ENCODE results near the gene ZNF474.

ZNF474 gene

DNA sequence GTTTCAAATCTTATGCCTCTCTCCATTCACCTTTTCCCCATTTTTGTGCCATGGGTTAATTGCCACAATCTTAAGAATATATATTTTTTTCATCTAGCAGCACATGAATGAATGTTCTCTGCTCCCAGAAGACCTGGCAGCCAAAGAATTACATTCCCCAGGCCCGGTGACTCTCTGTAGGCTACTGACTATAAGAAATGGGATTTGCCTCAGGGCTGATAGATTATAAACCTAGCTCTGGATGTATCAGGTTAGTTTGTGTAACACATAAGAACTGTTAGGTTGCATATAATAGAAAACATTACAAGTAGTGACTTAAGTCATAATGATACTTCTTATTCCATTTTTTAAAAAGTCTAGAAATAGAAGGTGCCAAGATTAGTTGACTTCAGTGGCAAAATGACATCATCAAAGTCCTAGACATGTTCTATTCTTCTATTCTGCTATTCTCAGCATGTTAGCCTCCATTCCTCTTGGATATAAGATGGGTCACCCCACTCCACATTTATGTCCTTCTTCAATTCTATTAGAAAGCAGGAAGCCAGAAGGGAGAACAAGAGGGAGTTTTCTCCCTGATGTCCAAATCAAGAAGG lies 10.9 kb upstream of the ZNF474 start:
- DNase-seq (ENCODE audit: low spot score): no peak

DNA sequence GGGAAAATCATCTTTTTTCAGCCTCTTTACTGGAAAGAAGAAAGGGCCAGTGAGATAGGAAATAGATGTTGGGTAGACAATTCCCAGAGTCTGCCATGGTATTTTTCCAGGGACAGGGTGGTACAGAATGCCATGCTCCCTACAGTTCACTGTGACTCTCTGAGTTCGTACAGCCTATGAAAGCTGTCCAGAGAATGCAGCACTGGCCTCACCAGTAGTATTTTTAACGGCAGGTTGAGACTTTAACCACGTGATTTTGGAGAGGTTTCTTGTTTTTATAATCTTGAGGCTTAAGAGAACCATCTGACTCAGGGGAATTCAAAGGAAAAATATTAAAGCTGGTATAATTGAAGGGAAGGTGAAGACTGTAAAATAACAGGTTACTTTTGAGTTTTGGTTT lies 10.1 kb upstream of the ZNF474 start:
- no peak for DNase-seq (ENCODE audit: low spot score)

DNA sequence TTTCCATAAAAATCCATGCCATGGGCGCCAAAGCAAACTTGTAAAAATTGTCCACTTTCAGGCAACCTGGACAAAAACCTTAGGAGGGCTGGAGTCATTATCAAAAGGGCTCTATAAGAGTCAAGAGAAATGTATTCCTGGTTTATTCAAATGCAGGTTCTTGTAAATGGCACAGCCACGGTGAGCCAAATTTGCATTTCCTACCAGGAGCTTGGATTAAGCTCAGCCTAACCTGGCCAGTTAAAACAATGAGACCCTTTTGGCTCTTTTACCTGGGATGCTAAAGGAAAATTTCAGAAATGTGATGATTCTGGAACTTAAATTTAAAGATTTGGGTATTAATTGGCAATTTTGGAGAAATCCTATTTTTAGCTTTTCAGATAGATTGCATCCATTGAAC lies 8.9 kb upstream of the ZNF474 start:
- no peak for DNase-seq (ENCODE audit: low spot score)

DNA sequence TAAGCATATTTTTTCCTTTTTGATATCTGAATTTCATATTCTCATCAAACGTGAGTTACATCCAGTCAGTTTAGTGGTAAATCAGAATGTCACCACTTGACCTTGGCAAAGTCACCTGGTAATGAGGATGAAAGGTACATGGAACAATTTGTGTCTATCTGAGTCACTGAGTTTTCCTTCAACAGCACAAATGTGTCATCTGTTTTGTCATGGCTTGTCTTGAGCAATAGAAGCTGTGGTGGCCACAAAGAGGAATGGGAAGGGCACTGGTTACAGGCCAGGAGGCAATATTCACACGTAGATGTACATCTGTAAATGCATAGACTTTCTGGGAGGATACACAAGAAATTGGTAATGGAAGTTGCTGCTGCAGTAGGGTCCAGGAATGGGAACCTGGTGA lies 8.4 kb upstream of the ZNF474 start:
- DNase-seq (ENCODE audit: low spot score): peak; percentile 94

DNA sequence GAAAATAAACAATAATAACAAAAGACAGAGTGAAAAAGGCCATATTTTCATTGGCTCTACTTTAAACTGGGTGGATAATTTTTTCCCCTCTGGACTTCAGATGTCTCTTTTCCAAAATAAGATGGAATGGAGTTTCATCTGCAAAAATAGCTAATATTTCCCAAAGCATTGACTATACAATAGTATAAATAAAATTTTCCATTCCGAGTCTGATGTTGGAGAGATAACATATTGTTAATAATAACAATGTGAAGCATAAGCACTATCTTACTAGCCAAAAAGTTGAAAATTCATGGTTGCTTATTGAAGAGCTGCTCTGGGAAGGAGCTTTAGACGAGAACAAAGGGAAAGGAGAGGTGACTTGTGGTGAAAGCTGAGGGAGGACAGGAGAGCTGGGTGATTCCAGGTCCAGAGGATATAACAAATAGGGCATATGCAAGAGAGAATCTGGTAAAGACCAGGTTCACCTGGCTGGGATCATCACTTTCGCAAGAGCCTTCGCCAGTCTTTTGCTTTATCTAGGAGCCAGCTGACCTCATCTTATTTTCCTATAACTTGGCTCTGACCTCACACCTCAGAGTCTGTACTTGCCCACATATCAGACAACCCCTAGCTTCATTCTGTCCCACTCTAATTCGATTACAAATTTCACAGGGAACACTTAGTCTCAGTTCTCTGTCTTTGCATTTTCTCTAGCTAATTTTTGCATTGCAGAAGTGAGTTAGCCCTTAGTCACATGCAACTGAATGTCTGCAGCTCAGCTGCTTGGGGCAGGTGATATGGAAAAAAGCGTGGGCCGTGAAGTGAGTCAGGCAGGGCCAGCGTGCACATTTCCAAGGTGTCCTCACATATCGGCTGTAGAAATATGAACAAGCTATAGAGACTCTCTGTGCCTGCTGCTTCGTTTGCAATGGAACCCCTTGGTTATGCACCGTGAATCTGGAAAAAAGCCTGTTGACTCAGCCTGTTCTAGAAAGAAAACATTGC lies 7.6 kb upstream of the ZNF474 start:
- peak; percentile 96 for DNase-seq (ENCODE audit: low spot score)

DNA sequence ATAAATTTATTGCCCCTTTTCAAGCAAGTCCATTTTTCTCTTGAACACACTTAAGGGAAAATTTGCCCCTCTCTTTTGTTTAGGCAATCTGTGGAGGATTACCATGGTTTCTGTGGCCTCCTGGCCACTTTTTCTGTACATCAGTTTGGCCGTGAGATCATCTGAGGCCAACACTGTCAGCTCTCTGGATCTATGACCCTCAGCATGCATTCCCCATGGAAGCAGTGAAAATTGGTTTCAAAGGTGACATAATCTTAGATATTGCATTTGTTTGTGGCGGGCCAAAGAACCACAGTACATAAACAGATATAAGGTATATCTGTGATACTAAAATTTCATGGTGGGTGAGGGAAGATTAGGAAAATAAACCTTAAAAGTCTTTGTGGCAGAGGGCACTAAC lies 4.6 kb upstream of the ZNF474 start:
- DNase-seq (ENCODE audit: low spot score): peak; percentile 57

DNA sequence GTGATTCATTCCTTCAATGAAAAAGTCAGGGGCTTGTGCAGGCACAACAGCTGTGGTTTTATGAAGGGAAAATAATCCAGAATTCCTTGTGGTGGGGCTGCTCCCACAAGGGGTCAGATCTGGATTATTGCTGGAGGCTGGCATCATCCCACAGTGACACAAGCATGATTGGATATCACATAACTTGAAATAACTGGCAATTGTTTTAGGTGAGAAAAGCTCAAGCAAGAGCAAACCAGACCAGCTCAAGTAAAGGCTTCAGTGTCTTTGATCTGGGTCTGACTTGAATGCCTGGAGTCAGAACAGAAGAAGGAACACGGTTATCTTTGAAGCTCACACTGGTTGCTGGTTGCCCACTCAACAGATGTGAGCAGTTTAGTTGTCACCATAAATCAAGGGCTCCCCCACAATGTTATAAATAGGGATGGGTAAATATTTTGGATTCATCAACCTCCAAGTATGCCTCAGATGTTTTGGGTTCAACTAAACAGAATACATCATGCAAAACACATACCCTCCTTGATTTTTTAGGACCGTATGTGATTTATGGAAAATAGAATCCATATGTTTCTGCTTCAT lies 3.1 kb upstream of the ZNF474 start:
- peak; percentile 86 for DNase-seq (ENCODE audit: low spot score)

DNA sequence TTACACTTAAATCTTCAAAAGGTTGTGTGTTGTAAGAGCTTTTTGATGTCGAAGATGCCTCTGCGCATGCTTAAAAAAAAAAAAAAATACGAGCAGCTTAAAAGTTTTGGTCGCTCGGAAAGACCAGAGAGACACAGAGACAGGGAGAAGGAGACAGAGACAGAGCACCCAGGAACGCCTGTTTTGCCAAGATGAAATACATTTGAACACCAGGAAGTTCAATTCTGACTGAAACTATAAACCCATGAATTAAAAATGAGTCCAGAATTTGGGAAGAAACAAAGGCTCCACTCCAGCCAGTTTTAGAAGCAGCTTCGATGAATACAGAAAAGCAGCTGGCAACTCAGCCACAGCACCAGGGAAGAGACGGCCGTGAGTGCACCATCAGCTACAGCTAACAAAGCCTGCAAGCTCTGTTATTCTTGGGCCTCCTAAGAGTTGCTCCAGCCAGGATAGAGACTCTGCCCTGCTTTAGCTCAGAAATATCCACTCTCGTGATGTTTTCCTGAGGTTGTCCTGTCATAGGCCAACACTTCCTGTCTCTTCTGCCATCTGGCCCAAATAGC lies 2.5 kb upstream of the ZNF474 start:
- peak; percentile 70 for DNase-seq (ENCODE audit: low spot score)

DNA sequence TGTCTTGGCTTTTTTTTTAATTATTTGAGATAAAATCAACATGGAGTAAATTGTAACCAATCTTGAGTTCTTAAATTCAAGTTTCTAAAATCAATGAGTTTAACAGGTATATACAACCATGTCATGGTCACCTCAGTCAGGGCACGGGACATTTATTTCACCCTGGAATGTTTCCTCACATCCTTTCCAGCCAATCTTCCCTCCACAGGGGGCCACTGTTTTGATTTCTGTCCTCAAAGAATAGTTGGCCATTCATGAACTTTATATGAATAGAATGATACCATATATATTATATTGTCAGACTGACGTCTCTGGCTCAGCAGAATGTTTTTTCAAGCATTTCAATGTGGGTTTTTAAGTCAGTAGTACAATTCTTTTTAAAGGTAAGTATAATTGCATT lies 806 bp downstream of the ZNF474 start:
- DNase-seq (ENCODE audit: low spot score): peak; percentile 68

DNA sequence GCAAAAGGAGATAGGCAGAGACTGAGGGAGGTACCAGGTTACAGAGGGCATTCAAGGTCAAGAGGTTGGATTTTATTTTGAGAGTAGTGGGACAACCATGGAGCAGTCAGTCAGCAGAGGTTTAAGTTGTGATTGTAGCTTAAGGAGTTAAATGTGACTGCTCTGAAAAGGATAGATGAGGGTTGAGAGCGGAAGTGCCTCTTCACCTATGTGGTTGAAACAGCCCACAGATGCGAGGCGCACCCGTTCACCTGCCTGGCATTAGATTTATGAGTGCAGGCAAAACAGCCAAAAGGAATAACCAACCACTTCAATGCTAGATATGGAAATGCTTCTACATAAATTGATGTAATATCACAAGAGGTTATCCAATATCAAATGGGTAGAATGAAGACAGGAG lies 8.4 kb downstream of the ZNF474 start:
- no peak for DNase-seq (ENCODE audit: low spot score)

DNA sequence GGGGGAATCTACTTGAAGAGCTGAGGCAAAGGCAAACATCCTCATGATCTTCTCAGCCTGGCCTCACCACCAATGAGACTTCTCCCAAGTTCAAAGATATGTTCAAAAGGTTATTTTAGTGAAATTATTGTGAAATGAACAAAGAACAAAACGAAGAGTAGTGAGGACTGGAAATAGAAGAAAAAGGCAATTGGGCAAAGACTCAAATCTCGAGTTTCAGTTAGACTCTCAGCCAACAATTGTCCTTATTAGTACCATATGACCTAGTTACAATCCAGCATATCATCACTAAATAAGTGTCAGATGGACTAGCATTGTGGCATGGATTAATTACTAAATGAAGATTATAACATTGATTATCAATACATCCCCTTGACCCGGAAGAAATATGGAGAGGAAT lies 9.0 kb downstream of the ZNF474 start:
- no peak for DNase-seq (ENCODE audit: low spot score)

DNA sequence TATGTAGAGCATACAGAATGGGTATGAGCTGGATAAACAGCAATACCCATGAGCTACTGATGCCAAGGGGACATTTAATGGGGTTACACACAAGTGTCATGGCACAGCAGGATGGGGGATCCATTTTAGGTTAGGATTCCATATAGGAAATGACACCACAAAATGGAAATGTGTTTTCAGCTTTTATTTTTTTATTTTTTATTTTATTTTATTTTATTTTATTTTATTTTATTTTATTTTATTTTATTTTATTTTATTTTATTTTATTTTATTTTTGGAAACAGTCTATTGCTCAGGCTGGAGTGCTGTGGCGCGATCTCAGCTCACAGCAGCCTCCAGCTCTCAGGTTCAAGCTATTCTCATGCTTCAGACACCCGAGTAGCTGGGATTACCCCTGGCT lies 11.6 kb downstream of the ZNF474 start:
- no peak for DNase-seq (ENCODE audit: low spot score)

DNA sequence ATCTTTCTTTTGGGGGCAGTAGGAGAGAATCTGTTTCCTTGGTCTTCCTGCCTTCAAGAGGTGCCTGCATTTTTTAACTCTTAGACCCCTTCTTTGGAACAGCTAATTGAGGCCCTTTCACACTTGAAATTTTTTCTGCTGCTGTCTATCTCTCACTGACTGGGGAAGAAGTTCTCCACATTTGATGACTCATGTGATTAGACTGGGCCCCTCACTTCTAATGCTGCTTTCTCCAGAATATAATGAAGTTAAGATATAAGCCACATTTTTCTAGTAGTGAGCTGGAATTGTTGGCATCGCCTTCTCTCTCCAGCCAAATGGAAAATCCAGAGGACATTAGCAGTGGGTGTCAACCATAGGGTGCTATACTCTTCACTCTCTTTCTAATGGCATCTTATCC lies 12.4 kb downstream of the ZNF474 start:
- DNase-seq (ENCODE audit: low spot score): no peak

DNA sequence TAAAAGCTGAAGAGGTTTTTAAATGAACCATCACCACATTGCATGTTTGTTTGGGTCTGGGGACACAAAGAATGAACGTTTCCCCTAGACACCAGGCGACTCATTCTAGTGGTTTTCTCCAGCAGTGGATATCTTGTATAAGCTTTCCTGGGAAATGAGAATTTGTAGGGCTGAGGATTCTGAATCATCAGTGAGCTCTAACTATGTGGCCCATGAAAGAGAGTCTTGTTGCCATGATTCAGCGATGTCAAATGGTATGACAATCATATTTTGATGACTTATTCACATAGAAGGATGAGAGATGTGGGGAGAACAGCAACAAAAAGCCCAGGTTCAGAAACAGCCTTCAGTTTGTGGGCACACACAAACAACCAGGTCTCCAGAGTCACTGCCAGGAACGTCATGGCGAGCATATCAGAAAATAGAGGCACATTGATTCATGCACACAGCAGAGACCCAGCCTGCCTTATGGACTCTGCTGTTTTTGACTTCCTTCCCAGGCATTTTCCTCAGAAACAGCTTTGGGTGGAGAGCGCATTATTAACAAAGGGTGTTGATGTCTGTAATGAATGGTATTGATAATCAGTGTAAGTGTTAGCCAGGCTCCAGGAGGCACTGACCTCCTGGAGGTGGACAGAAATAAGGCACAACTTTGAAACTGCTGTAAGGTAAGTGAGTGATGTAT lies 13.3 kb downstream of the ZNF474 start:
- DNase-seq (ENCODE audit: low spot score): peak; percentile 97

DNA sequence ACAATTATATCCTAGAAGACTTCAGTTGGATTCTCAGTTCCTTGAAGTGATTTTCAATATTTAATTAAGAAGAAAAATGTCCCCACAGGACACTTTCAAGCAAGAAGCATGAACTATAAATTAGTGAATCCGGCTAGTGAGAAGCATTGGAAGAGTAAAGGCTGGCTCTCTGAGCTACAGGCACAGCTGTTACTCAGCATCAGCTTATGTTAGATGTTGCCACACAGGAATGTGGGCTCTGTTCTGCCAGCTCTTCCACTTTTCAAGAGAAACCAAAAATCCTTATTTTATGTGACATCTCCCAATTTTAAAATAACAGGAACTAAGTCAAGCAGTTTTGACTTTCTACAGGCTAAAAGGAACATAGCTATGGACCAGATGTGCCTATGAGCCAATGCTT lies 14.9 kb downstream of the ZNF474 start:
- no peak for DNase-seq (ENCODE audit: low spot score)

DNA sequence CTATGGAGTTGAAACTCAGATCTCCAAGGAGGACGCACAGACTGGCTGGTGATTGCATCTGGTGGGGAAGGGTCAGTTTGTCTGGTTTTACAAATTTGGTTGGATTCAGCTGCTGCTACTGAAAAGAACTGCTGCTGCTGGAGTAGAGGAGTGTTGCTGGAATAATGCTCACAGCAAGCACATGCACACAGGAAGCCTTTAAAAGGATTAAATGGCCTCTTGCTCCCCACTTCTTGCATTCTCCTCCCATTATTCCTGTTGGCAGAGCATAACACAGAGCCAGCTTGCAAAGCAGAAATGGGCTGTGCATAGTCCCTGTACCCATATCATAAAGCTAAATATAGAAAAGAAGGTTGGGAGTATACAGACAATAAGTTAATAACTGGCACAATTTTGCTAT lies 16.6 kb downstream of the ZNF474 start:
- no peak for DNase-seq (ENCODE audit: low spot score)

DNA sequence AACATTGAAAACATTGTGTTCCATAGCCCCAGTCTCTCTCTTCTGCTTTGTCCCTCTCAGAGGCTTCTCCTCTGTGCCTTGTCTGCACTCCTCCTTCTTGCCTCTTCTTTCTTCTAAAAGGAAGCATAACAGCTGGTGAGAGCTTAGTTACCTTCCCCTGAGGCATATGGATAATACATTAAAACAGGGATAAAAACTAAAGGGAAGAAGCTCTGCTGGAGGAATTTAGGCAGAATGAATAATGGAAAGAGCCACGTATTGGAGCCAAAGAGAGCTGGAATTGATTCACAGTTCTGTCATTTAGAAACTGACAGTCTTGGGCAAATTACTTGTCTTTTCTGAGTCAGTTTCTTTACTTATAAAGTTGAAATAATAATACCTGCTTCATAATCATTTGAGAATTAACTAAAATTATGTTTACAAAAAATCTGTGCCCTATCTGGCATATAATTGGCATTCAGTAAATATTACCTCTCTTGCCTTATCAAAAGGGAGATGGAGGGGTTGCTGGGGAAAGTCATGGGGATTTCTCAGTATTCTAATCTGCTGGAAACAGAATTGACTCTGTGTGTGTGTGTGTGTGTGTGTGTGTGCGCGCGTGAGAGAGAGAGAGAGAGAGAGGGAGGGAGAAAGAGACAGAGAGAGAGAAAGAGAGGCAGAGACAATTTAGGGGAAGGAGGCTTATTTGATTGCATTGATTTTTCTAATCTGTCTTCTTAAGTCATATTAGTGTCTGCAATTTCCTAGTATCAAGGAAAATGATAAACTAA lies 20.2 kb downstream of the ZNF474 start:
- DNase-seq (ENCODE audit: low spot score): no peak

DNA sequence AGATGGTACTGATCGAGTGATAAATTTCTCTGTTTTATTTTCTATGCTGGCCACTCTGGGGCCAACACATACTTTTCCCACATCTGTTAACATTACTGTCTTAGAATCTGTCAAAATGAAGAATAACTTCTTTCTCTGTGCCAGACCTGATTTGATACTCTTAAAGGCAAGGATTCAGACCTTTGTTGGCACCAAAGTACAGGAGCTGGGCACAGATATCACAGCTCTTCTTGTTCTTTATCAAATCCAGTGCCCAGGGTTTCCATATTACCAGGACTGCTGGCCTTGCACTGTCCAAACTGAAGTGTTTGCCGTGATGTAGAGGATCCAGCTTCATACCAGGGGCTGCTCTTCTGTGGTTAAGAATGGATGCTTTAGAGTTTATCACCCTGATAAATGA lies 20.9 kb downstream of the ZNF474 start:
- no peak for DNase-seq (ENCODE audit: low spot score)

DNA sequence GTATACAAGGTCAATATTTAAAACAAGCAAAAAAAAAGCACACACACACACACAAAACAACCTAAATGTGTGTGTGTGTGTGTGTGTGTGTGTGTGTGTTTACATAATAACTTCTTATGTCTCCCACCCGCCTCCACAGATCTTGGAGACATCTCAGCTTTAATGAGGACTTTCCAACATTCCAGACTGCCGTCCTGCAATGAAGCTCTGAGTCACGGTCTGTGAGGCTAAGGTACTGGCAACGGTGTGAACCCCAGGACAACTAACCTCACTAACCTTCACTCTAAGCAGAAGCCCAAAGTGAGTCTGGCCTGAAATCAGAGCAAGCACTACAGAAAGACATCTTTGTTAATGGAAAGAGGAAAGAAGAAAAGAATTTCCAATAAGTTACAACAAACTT lies 22.3 kb downstream of the ZNF474 start:
- DNase-seq (ENCODE audit: low spot score): no peak

DNA sequence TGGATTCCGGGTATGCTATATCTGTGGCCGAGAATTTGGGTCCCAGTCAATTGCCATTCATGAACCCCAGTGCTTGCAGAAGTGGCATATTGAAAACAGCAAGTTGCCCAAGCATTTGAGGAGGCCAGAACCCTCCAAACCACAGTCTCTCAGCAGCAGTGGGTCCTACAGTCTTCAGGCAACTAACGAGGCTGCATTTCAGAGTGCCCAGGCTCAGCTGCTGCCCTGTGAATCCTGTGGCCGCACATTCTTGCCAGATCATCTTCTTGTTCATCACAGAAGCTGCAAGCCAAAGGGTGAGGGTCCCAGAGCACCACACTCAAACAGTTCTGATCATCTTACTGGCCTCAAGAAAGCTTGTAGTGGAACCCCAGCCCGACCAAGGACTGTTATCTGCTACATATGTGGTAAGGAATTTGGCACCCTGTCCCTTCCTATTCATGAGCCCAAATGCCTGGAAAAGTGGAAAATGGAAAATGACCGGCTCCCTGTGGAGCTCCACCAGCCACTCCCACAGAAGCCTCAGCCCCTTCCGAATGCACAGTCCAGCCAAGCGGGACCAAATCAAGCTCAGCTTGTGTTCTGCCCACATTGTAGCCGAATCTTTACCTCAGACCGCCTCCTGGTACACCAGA lies 23.0 kb downstream of the ZNF474 start:
- no peak for DNase-seq (ENCODE audit: low spot score)

DNA sequence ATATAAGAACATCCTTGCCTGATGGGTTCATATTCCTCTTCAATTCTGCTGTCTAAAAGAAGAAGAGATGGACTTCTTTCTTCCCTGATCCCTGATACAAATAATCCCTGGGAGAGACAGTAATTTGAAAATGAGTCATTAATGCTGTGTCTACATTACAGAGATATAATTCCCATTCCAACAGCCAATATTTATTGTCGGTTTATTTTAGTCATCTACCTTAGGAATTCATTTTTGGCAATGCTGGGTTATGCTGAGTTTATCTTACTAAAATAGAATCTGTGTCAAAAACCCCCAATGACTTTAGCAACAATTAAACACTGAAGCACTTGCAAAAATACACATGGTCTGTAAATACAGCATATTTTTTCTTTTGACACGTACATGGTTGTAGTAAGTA lies 23.9 kb downstream of the ZNF474 start:
- peak; percentile 52 for DNase-seq (ENCODE audit: low spot score)
